GM23248 (cell line): ENCODE results near the gene PKNOX2.

Experiments used
- EZH2 ChIP-seq: fragments of 200-600 bp; sonication (generic); IDR thresholded peaks from 2 replicates; pipeline ENCODE4 v1.6.1; 2018; ENCODE audit warnings: antibody characterized with exemption, mild to moderate bottlenecking; ENCODE audit not compliant: insufficient read depth, poor library complexity, severe bottlenecking
- EZH2phosphoT487 ChIP-seq: fragments of 200-600 bp; sonication (generic); IDR thresholded peaks from 2 replicates; pipeline ENCODE4 v1.6.1; 2018; ENCODE audit warnings: antibody characterized with exemption, moderate library complexity, mild to moderate bottlenecking, low read depth; ENCODE audit not compliant: insufficient read depth

GRCh38 chr11:125390946-125391345 is 226.4 kb downstream of the PKNOX2 start:
- TF ChIP-seq EZH2phosphoT487 (no peak), EZH2 (no peak)
